Measurements from ENCODE around the gene ZFHX3.

Gene ZFHX3

DNA sequence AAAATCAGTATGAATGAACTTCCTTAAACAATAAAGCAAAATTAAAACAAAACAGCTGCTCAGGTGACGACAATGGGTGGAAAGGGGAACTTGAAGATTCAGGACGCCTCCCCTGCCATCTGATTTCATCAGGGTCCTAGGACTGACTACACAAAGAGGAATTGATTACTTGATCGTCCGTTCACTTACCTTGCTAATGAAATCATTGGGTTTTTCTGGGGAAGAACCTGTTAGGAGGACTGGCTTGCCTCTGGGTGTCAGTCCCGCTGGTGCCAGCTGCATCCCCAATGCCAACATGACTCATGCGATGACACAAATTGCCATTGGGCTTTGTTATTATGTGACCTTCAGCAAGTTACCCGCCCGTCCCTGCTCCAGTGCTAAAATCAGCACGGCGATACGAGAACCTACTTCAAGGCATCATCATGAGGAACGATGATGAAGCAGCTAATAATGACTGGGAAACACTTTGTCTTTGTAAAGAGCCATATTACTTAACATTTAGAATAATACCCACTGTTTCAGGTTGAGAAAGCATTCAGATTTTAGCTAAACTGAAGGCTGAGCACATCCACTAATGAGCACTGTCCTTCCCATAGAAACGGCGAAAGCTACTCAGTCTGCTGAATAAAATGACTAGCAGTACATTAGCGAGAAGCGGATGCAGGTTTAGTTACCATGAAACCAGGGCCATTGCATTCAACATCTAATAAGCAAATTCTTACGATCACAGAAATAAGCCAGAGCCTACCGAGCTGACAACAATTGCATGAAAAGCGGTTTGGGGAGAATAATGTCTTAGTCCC is 139.4 kb downstream of the ZFHX3 start:
- H3K4me3 ChIP-seq (ENCODE audit: low read depth, low read length): no peak overlapping the region
- TF ChIP-seq CTCF (IDR thresholded peaks at IDR 0.05; ENCODE audit: low read depth, low read length, missing control alignments): no peak
- no peak for DNase-seq (ENCODE audit: low read depth)
- in situ Hi-C loops (cut with HindIII; ENCODE audit: low sequenced_read_pairs): no loop called here

GRCh38 chr16:72905581-72905980 is 142.3 kb downstream of the ZFHX3 start:
- in situ Hi-C loops (cut with HindIII; ENCODE audit: low sequenced_read_pairs): no loop called here
- no peak for DNase-seq (ENCODE audit: low read depth)
- no peak overlapping the region for H3K4me3 ChIP-seq (ENCODE audit: low read depth, low read length)
- TF ChIP-seq CTCF (IDR thresholded peaks at IDR 0.05; ENCODE audit: low read depth, low read length, missing control alignments): no peak

DNA sequence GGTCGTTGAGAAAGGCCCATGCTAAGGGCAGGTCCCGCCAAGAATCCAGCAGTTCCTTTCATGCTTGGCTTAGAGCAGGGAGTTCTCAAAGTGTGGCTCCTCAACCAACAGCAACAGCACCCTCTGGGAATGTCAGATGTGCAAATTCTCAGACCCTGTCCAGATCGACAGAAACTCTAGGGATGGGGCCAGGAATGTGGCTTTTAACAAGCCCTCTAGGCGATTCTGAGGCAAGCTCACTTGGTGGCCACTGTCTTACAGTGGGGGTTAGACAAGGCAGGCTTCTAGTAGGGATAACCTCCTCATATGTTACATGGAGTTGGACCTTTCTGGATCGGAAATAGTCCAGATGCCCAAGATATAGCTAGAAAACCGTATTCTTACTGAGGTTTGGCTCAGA is 144.8 kb downstream of the ZFHX3 start:
- no peak for DNase-seq (ENCODE audit: low read depth)
- no peak for TF ChIP-seq CTCF (IDR thresholded peaks at IDR 0.05; ENCODE audit: low read depth, low read length, missing control alignments)
- H3K4me3 ChIP-seq (ENCODE audit: low read depth, low read length): no peak overlapping the region
- in situ Hi-C loops (cut with HindIII; ENCODE audit: low sequenced_read_pairs): no loop called here

DNA sequence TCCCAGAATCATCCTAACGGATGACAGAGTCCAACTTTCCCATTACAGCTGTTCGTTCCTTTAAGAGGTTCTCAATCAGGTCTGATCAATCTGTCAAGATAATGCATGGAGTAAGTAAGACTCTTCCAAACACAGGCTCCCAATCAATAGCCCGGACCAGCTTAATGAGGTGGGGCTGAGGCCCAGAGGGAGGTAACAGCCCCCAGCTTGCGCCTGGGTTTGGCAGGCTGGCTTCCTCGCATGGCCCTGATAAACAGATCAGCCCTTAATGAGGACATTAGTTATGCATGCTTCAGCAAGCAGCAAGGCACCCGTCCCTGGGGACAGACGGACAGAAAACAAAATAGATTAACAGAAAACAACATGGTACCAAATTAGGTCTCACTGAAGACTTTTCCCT is 145.7 kb downstream of the ZFHX3 start:
- TF ChIP-seq CTCF (IDR thresholded peaks at IDR 0.05; ENCODE audit: low read depth, low read length, missing control alignments): no peak
- H3K4me3 ChIP-seq (ENCODE audit: low read depth, low read length): no peak overlapping the region
- in situ Hi-C loops (cut with HindIII; ENCODE audit: low sequenced_read_pairs): no loop called here
- DNase-seq (ENCODE audit: low read depth): no peak

DNA sequence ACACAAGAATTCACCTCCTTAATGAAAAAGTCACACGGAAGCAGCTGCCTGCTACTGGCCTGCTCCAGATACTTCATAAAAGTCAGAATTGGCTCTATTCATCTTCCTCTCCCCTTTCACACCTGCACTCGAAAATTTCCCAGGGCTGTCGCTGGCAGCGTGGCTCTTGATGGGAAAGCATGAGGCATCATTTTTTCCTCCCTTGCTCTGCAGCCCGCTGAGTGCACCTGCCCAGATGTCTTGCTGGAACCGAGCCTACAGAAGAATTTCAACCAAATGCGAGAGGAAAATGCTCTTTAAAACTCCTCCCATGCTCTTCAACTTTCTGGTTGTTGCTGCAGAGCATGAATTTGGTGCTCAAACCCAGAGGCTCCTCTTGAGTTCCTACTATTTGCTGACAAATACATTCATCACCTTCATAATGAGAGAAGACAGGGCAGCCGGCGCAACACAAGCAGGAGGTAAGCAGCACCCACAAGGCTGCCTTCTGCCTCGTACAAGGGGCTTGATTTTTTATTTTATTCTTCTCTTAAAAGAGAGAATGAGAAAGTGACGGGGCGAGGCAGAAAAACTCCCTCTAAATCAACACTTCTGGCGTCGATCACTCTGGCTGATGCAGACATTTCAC is 146.8 kb downstream of the ZFHX3 start:
- no peak for TF ChIP-seq CTCF (IDR thresholded peaks at IDR 0.05; ENCODE audit: low read depth, low read length, missing control alignments)
- DNase-seq (ENCODE audit: low read depth): no peak
- in situ Hi-C loops (cut with HindIII; ENCODE audit: low sequenced_read_pairs): no loop called here
- no peak overlapping the region for H3K4me3 ChIP-seq (ENCODE audit: low read depth, low read length)

DNA sequence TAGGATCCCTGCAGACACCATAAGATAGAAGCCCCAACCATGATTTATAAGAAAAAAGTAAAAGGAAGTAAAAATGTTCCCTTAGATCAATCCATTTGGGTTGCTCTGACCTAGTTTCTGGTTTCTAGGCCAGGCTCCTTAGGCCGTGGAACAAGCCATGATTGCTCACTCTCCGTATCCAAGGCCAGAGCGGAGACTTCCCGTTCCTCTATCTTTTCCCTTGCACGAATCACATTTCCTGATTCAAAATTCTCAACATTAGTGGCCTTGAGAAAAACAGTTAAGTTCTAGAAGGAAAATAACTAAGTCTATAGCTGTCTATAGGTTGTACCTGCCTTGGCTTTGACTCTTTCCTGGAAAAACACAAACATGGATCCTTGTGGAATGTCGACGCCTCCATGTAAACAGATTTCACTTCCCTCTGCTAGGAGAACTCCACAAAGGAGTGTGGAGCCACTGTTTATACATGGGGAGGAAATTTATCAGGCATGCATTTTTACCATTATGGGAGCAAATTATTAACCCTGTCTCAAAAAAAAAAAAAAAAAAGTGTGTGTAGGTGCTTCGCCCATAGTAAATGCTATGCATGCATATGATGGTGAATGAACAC is 149.6 kb downstream of the ZFHX3 start:
- TF ChIP-seq CTCF (IDR thresholded peaks at IDR 0.05; ENCODE audit: low read depth, low read length, missing control alignments): no peak
- H3K4me3 ChIP-seq (ENCODE audit: low read depth, low read length): no peak overlapping the region
- in situ Hi-C loops (cut with HindIII; ENCODE audit: low sequenced_read_pairs): loop anchor here (5.0 kb wide), 1 partner anchor 34 kb away; no protein-coding TSS in a partner anchor
- DNase-seq (ENCODE audit: low read depth): no peak

Measured in astrocyte of the cerebellum (primary cell).